KOPT-K1 (cell line): ENCODE measurements around the gene IFNA1.

Source experiments
- H3K27ac ChIP-seq: fragments of 200-600 bp; sonication (generic); 2 replicates; pipeline ENCODE4 v1.5.1; 2016; ENCODE audit warnings: antibody characterized with exemption, mild to moderate bottlenecking, low read depth, low read length; ENCODE audit not compliant: poor library complexity, severe bottlenecking
- H3K36me3 ChIP-seq: fragments of 200-600 bp; sonication (generic); 2 replicates; pipeline ENCODE4 v1.5.1; 2017; ENCODE audit warnings: antibody characterized with exemption, mild to moderate bottlenecking, low read length, moderate library complexity; ENCODE audit not compliant: insufficient read depth
- H3K9me3 ChIP-seq: fragments of 200-600 bp; sonication (generic); 2 replicates; pipeline ENCODE4 v1.5.1; 2017; ENCODE audit warnings: antibody characterized with exemption, low read length, mild to moderate bottlenecking; ENCODE audit not compliant: insufficient read depth, poor library complexity, severe bottlenecking

The IFNA1 gene

DNA sequence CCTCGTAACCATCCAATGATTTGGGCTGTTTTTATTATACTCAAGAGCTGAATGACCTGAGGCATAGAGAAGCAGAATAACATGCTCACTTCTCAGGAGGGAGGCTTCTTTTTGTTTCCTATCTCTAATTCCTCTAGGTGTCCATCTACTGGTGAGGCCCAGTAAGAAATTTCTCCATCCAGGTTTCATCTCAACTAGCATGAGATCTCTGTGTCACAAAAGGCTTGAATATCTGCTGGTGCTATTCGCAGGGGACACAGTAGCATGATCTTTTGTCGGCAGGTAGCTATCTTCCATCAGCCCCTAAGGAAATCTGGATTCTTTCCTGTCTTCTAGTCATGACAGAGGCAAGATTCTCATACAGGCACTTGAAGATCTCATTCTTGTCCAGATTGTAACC, 33.0 kb downstream of the IFNA1 start:
- no peaks in the 10 kb centered on the region for H3K9me3 ChIP-seq
- H3K36me3 ChIP-seq, result no peaks in the 10 kb centered on the region
- H3K27ac ChIP-seq, result no peak overlapping the region

DNA sequence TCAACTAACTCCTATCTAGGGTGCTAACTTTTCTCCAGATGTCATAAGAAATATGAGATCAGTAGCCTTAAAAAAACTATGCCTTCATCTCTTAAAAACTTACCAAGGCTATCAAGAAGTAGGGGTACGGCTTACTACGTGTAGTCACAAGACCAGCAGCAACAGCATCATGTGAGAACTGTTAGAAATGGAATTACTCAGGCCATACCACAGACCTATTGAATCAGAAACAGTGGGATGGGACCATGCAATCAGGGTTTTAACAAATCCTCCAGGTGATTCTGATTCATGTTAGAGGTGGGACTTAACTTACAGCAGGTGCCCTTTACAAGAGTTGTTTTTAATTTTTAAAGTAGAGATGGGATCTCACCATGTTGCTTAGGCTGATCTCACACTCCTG, 37.2 kb downstream of the IFNA1 start:
- no peaks in the 10 kb centered on the region for H3K9me3 ChIP-seq
- H3K36me3 ChIP-seq, result no peaks in the 10 kb centered on the region
- H3K27ac ChIP-seq, result no peak overlapping the region

- no peaks in the 10 kb centered on the region for H3K36me3 ChIP-seq
- H3K27ac ChIP-seq, result no peak overlapping the region
- H3K9me3 ChIP-seq, result no peaks in the 10 kb centered on the region
Measured at GRCh38 chr9:21479152-21479702, 39.0 kb downstream of the IFNA1 start.

DNA sequence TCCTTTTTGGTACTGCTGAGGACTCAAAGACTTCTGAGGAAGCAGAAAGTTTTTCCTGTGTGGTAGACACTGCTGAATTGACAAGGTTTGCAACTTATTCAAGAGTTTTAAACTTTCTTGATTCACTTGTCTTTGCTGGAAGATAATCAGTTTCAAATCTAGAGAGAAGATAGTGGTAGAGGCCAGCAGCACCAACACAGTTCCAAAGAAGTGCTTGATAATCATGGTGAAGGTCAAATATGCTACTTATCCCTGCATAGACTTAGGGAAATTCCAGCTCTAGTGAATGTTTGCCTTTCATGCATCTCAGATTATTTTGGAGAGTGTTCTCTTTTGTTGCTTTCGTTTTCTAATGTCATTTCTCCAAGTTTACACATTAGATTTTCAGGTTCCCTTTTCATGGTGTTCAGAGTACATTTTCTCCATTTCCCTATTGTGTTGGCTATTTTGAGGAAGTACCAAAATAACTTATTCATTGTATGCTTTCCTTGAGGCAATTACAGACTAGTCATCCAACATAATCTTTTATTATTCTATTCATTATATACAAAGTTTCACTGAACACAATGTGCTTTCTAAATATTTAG, 41.3 kb downstream of the IFNA1 start:
- Histone ChIP-seq H3K9me3 (no peaks in the 10 kb centered on the region), H3K36me3 (no peaks in the 10 kb centered on the region), H3K27ac (no peak overlapping the region)

- no peaks in the 10 kb centered on the region for H3K9me3 ChIP-seq
- no peaks in the 10 kb centered on the region for H3K36me3 ChIP-seq
- H3K27ac ChIP-seq, result no peak within 1 kb of the TSS
Measured at GRCh38 chr9:21482213-21482612, 42.0 kb downstream of the IFNA1 start, which contains the start of gene IFNE. TSS of gene IFNE (minus strand) at chr9:21482313. CDS start at chr9:21481694, 619 bp downstream.
